Spleen (tissue), 11 donors: Measurements from ENCODE around the gene KIZ. TPM values are rescaled to one million over a fixed set of nuclear protein-coding genes. Genes with fewer than 3 reads are reported as not detected.

Experiments used
- DNase-seq: peaks from one replicate; pipeline ENCODE4 v3.0.0-alpha.2; 2020
- H3K27ac ChIP-seq, 8 donors: fragments of 200-600 bp; sonication (generic) in 7 of 8; 1 replicate in 4 of 8; 2 replicates in 4 of 8; pipeline versions ENCODE4 v1.5.0 to v1.8.0; 2016 to 2021; ENCODE audit warnings: inconsistent platforms in 4 of 8, mild to moderate bottlenecking in 4 of 8, moderate library complexity in 1 of 8
- H3K27me3 ChIP-seq, 7 donors: fragments of 200-600 bp; sonication (generic) in 6 of 7; replicated peaks in 1 of 7; 1 replicate in 4 of 7; 2 replicates in 3 of 7; pipeline versions ENCODE4 v1.5.0 to v1.8.0; 2016 to 2021; ENCODE audit warnings: inconsistent platforms in 3 of 7, mild to moderate bottlenecking in 1 of 7
- H3K36me3 ChIP-seq, 6 donors: fragments of 200-600 bp; sonication (generic) in 5 of 6; 1 replicate in 4 of 6; 2 replicates in 2 of 6; pipeline versions ENCODE4 v1.5.0 to v1.8.0; 2016 to 2021; ENCODE audit warnings: inconsistent platforms in 2 of 6
- H3K4me1 ChIP-seq, 6 donors: fragments of 200-600 bp; sonication (generic) in 5 of 6; 1 replicate in 3 of 6; 2 replicates in 3 of 6; pipeline versions ENCODE4 v1.5.0 to v1.8.0; 2016 to 2021; ENCODE audit warnings: inconsistent platforms in 3 of 6
- H3K4me3 ChIP-seq, 8 donors: fragments of 200-600 bp; sonication (generic) in 7 of 8; 1 replicate in 4 of 8; 2 replicates in 4 of 8; pipeline versions ENCODE4 v1.5.0 to v1.8.0; 2016 to 2021; ENCODE audit warnings: inconsistent platforms in 4 of 8, mild to moderate bottlenecking in 4 of 8, moderate library complexity in 2 of 8
- H3K9me3 ChIP-seq, 8 donors: fragments of 200-600 bp; sonication (generic) in 7 of 8; 1 replicate in 4 of 8; 2 replicates in 4 of 8; pipeline versions ENCODE4 v1.5.0 to v1.8.0; 2016 to 2021; ENCODE audit warnings: inconsistent platforms in 4 of 8
- CTCF ChIP-seq, 11 experiments: fragments of 200-600 bp in 7 of 11; fragments of 450-650 bp in 4 of 11; sonication (generic) in 4 of 11; IDR thresholded peaks in 8 of 11; conservative IDR thresholded peaks in 3 of 11; 1 replicate in 7 of 11; 2 replicates in 4 of 11; pipeline versions ENCODE4 v1.4.0 to v1.8.0; 2016 to 2021; ENCODE audit warnings: antibody characterized with exemption in 11 of 11, inconsistent platforms in 4 of 11, mild to moderate bottlenecking in 1 of 11
- POLR2A ChIP-seq, 3 donors: fragments of 450-650 bp; IDR thresholded peaks; one replicate each; pipeline ENCODE4 v1.5.1; 2017; ENCODE audit warnings: antibody characterized with exemption in 3 of 3, mild to moderate bottlenecking in 1 of 3
- POLR2AphosphoS5 ChIP-seq, 3 donors: sonication (generic); formaldehyde crosslinking; IDR thresholded peaks; one replicate each; pipeline ENCODE4 v1.5.1; 2017; ENCODE audit warnings: antibody characterized with exemption in 3 of 3
- WGBS, 5 donors: extraction: QIAGEN DNeasy Blood & Tissue Kit in 3 of 5; methylation state at CpG; one replicate each; pipeline versions ENCODE4 v1.1.5 to v1.1.7; 2013 to 2018; 5-methylcytosine and 5-hydroxymethylcytosine counted together
- intact Hi-C: fragments of 100-400 bp; cut with DNase I; formaldehyde crosslinking; loops from one replicate; pipeline ENCODE4 v1.15.0; 2023; ENCODE audit warnings: low total_unique reads
- polyA plus RNA-seq, 3 donors: library from polyadenylated mRNA; stranded (reverse); fragments of 200-250 nt; gene quantifications; one replicate each; pipeline ENCODE4 v1.2.1, GENCODE V29; 2013
- total RNA-seq, 7 donors: library from RNA; depleted of rRNA in 3 of 7; stranded (reverse); fragments of >200 nt in 3 of 7; fragmentation: NEBNext Ultra II Directional in 4 of 7; extraction: Animal tissue kit (Norgen Biotek cat#: 25700) in 4 of 7; gene quantifications; one replicate each; pipeline versions ENCODE4 v1.1.0 to v1.2.1, GENCODE V29; 2016 to 2021
- donor health status: healthy with polysubstance abuse.
- donor health status: DM: no; HTN: no; CAD: no; lungs with moderate emphysema.
- donor health status: DM: no; HTN: no; CAD: no.
- donor health status: Bipolar disorder and iron deficiency.
- donor health status: healthy.
- donor health status: DM: no; HTN: no; CAD: no.
- donor health status: DM: yes; HTN: yes; CAD: no.

The KIZ gene
- total and polyA plus RNA-seq, 10 donors, result 9.5 to 57.9 (median 20.2) TPM

GRCh38 chr20:21189761-21190523 lies 64.1 kb downstream of the KIZ start:
- WGBS, 5 donors, result 81 to 96% (median 93%) methylated on average over 10 of the region's 10 CpGs

GRCh38 chr20:21190869-21191268 lies 65.0 kb downstream of the KIZ start:
- Histone ChIP-seq H3K27ac (no peak overlapping the region), H3K36me3 (peaks cover 0 to 29% (median 0%) of the 10 kb centered on the region in 6 donors), H3K4me1 (no peaks in the 10 kb centered on the region), H3K4me3 (no peak overlapping the region), H3K27me3 (no peaks in the 10 kb centered on the region), H3K9me3 (no peaks in the 10 kb centered on the region)
- intact Hi-C loops, result no loop called here
- no peak for TF ChIP-seq POLR2AphosphoS5 (IDR thresholded peaks at IDR 0.05)
- no peak for TF ChIP-seq POLR2A (IDR thresholded peaks at IDR 0.05)
- TF ChIP-seq CTCF (IDR thresholded peaks at IDR 0.05 in 8 of 11, conservative IDR thresholded peaks at IDR 0.05 in 3 of 11), result no peak
- WGBS, 5 donors, result 73 to 92% (median 88%) methylated on average over 1 of the region's 1 CpG
- no peak for DNase-seq

More at GRCh38 chr20:21189761-21190523, 64.1 kb downstream of the KIZ start:
- Histone ChIP-seq H3K27ac (no peak overlapping the region), H3K4me1 (no peaks in the 10 kb centered on the region), H3K27me3 (no peaks in the 10 kb centered on the region), H3K9me3 (no peaks in the 10 kb centered on the region), H3K36me3 (peaks cover 0 to 27% (median 0%) of the 10 kb centered on the region in 6 donors), H3K4me3 (no peak overlapping the region)
- intact Hi-C loops, result no loop called here
- DNase-seq, result no peak
- TF ChIP-seq CTCF (IDR thresholded peaks at IDR 0.05 in 8 of 11, conservative IDR thresholded peaks at IDR 0.05 in 3 of 11), result no peak
- no peak for TF ChIP-seq POLR2A (IDR thresholded peaks at IDR 0.05)
- TF ChIP-seq POLR2AphosphoS5 (IDR thresholded peaks at IDR 0.05), result no peak

- no peaks in the 10 kb centered on the region for H3K4me1 ChIP-seq
- H3K27ac ChIP-seq, result no peak overlapping the region
- DNase-seq, result no peak
- peaks cover 0 to 21% (median 0%) of the 10 kb centered on the region in 6 donors for H3K36me3 ChIP-seq
- 77 to 85% (median 78%) methylated on average over 5 of the region's 5 CpGs for WGBS, 5 donors
- no peaks in the 10 kb centered on the region for H3K9me3 ChIP-seq
- intact Hi-C loops, result no loop called here
- H3K4me3 ChIP-seq, result no peak overlapping the region
- TF ChIP-seq CTCF (IDR thresholded peaks at IDR 0.05 in 8 of 11, conservative IDR thresholded peaks at IDR 0.05 in 3 of 11) (no peak), POLR2AphosphoS5 (IDR thresholded peaks at IDR 0.05) (no peak), POLR2A (IDR thresholded peaks at IDR 0.05) (no peak)
- no peaks in the 10 kb centered on the region for H3K27me3 ChIP-seq
These were observed 66.0 kb downstream of the KIZ start for GRCh38 chr20:21191839-21192238.

GRCh38 chr20:21202259-21202658 lies 76.4 kb downstream of the KIZ start:
- Histone ChIP-seq H3K36me3 (peaks cover 0 to 23% (median 0%) of the 10 kb centered on the region in 6 donors), H3K4me1 (no peaks in the 10 kb centered on the region), H3K4me3 (no peak overlapping the region), H3K9me3 (no peaks in the 10 kb centered on the region), H3K27ac (no peak overlapping the region), H3K27me3 (no peaks in the 10 kb centered on the region)
- intact Hi-C loops, result no loop called here
- DNase-seq, result no peak
- 84 to 90% (median 90%) methylated on average over 2 of the region's 2 CpGs for WGBS, 5 donors
- TF ChIP-seq CTCF (IDR thresholded peaks at IDR 0.05 in 8 of 11, conservative IDR thresholded peaks at IDR 0.05 in 3 of 11), result no peak
- TF ChIP-seq POLR2A (IDR thresholded peaks at IDR 0.05), result no peak
- no peak for TF ChIP-seq POLR2AphosphoS5 (IDR thresholded peaks at IDR 0.05)
